G401 (cell line): ENCODE measurements around the gene TBX4. TPM values are rescaled to one million over a fixed set of nuclear protein-coding genes. Genes with fewer than 3 reads are reported as not detected.
A peak's percentile ranks its signal among the peaks of the same experiment; 100 is the strongest.

Experiments
- DNase-seq: peaks from one replicate; pipeline ENCODE4 v3.0.0-alpha.2; 2015; ENCODE audit warnings: low spot score
- in situ Hi-C: cut with HindIII; loops from 2 replicates; pipeline ENCODE4 v1.10.0; 2016; ENCODE audit warnings: low sequenced_read_pairs, mixed read lengths
- total RNA-seq: library from RNA; depleted of rRNA; stranded (reverse); fragments of >200 nt; shearing (Covaris generic); gene quantifications from 2 replicates; pipeline ENCODE4 v1.2.3, GENCODE V29; 2014; rRNA removed

TBX4 gene
- total RNA-seq = 0.64 and 1.2 TPM in 2 replicates

- in situ Hi-C loops = no loop called here
- no peak for DNase-seq
Observed at GRCh38 chr17:61452301-61453290, at the start of gene TBX4. TSS of gene TBX4 (plus strand) at chr17:61452422. CDS start at chr17:61456491, 4,069 bp downstream.

GRCh38 chr17:61402978-61403800, 49.0 kb upstream of the TBX4 start:
- DNase-seq = no peak
- in situ Hi-C loops = no loop called here

- no peak for DNase-seq
- in situ Hi-C loops = no loop called here
Observed at GRCh38 chr17:61403801-61404662, 48.2 kb upstream of the TBX4 start.

- DNase-seq = no peak
- in situ Hi-C loops = no loop called here
Observed at GRCh38 chr17:61404663-61404912, 47.6 kb upstream of the TBX4 start.

- in situ Hi-C loops = no loop called here
- no peak for DNase-seq
Observed at GRCh38 chr17:61404913-61405685, 47.1 kb upstream of the TBX4 start.

GRCh38 chr17:61405686-61406536, 46.3 kb upstream of the TBX4 start:
- DNase-seq = no peak

GRCh38 chr17:61406537-61406845, 45.7 kb upstream of the TBX4 start:
- DNase-seq = no peak
- in situ Hi-C loops = no loop called here

More at GRCh38 chr17:61405686-61406536, 46.3 kb upstream of the TBX4 start:
- in situ Hi-C loops = no loop called here

- in situ Hi-C loops = no loop called here
- DNase-seq = no peak
Observed at GRCh38 chr17:61406971-61407911, 45.0 kb upstream of the TBX4 start.

GRCh38 chr17:61408151-61409041, 43.8 kb upstream of the TBX4 start:
- in situ Hi-C loops = no loop called here

GRCh38 chr17:61409301-61410112, 42.7 kb upstream of the TBX4 start:
- peak; percentile 7 for DNase-seq
- in situ Hi-C loops = no loop called here

More at GRCh38 chr17:61408151-61409041, 43.8 kb upstream of the TBX4 start:
- no peak for DNase-seq

GRCh38 chr17:61410141-61411010, 41.8 kb upstream of the TBX4 start:
- peak; percentile 8 for DNase-seq
- in situ Hi-C loops = no loop called here

- in situ Hi-C loops = no loop called here
- DNase-seq = no peak
Observed at GRCh38 chr17:61411011-61411260, 41.3 kb upstream of the TBX4 start.

- in situ Hi-C loops = no loop called here
- DNase-seq = no peak
Observed at GRCh38 chr17:61411261-61412142, 40.7 kb upstream of the TBX4 start.
